Caco-2 (cell line): Measurements from ENCODE around the gene AP4S1. TPM values are rescaled to one million over a fixed set of nuclear protein-coding genes. Genes with fewer than 3 reads are reported as not detected.

Experiments used
- BruUV-seq: library from RNA; stranded (reverse); fragments of 400-500 nt; replicated peaks from 2 replicates; lab custom pipeline; 2021; lab: Mats Ljungman, UMichigan
- CTCF ChIA-PET: fragments of 300-600 bp; sonication (Branson Sonifier 250); formaldehyde crosslinking; loops from one replicate; lab custom pipeline; 2022; ENCODE audit warnings: antibody characterized with exemption; lab: Charles Lee
- POLR2A ChIA-PET: fragments of 300-600 bp; sonication (Branson Sonifier 250); formaldehyde crosslinking; loops from one replicate; lab custom pipeline; 2022; ENCODE audit warnings: antibody characterized with exemption; lab: Charles Lee
- DNase-seq, 2 experiments: peaks; one replicate each; pipeline versions ENCODE4 v3.0.0 to v3.0.0-alpha.2; 2020 to 2022
- H3K27me3 ChIP-seq: replicated peaks from 2 replicates; pipeline ENCODE4 v1.6.0; 2011; ENCODE audit warnings: low read length; ENCODE audit not compliant: control insufficient read depth, insufficient read depth
- H3K36me3 ChIP-seq: 2 replicates; pipeline ENCODE4 v1.5.1; 2011; ENCODE audit warnings: low read length; ENCODE audit not compliant: control insufficient read depth, insufficient read depth
- H3K4me1 ChIP-seq: fragments of 250-450 bp; sonication (Bioruptor Pico); 2 replicates; pipeline ENCODE4 v1.5.1; 2020; ENCODE audit warnings: mild to moderate bottlenecking
- H3K4me3 ChIP-seq: 2 replicates; pipeline ENCODE4 v1.5.1; 2011; ENCODE audit warnings: low read depth, mild to moderate bottlenecking, control low read depth, low read length
- H3K9me3 ChIP-seq: fragments of 250-450 bp; sonication (Bioruptor Pico); 2 replicates; pipeline ENCODE4 v1.5.1; 2020; ENCODE audit warnings: mild to moderate bottlenecking, moderate library complexity
- H3K27ac Mint-ChIP-seq: one replicate; pipeline ENCODE4 v1.8.0; 2022; ENCODE audit warnings: mixed read lengths; ENCODE audit not compliant: unreplicated experiment
- H3K27me3 Mint-ChIP-seq: one replicate; pipeline ENCODE4 v1.8.0; 2022; ENCODE audit warnings: mixed read lengths; ENCODE audit not compliant: insufficient read depth, unreplicated experiment
- H3K36me3 Mint-ChIP-seq: one replicate; pipeline ENCODE4 v1.8.0; 2022; ENCODE audit warnings: mild to moderate bottlenecking, mixed read lengths; ENCODE audit not compliant: insufficient read depth, unreplicated experiment
- H3K4me1 Mint-ChIP-seq: one replicate; pipeline ENCODE4 v1.8.0; 2022; ENCODE audit warnings: low read depth, mixed read lengths; ENCODE audit not compliant: unreplicated experiment
- H3K4me3 Mint-ChIP-seq: one replicate; pipeline ENCODE4 v1.8.0; 2022; ENCODE audit warnings: mild to moderate bottlenecking, moderate library complexity, mixed read lengths; ENCODE audit not compliant: unreplicated experiment
- H3K9me3 Mint-ChIP-seq: one replicate; pipeline ENCODE4 v1.8.0; 2022; ENCODE audit warnings: mixed read lengths; ENCODE audit not compliant: unreplicated experiment
- CTCF ChIP-seq, 2 experiments: fragments of 200-600 bp in 1 of 2; IDR thresholded peaks; 1 replicate in 1 of 2; 2 replicates in 1 of 2; pipeline versions ENCODE4 v1.5.1 to v1.8.0; 2011 to 2022; ENCODE audit warnings: antibody characterized with exemption in 1 of 2, control low read depth in 1 of 2, inconsistent platforms in 1 of 2, low read depth in 1 of 2, low read length in 1 of 2, mild to moderate bottlenecking in 1 of 2, moderate library complexity in 1 of 2; ENCODE audit not compliant: insufficient read depth in 1 of 2, severe bottlenecking in 1 of 2, unreplicated experiment in 1 of 2
- intact Hi-C: fragments of 100-400 bp; cut with micrococcal nuclease; formaldehyde crosslinking; loops from one replicate; pipeline ENCODE4 v1.10.0; 2022; ENCODE audit not compliant: unreplicated experiment
- total RNA-seq: library from RNA; stranded (reverse); gene quantifications from 2 replicates; pipeline ENCODE4 v1.2.3, GENCODE V29; 2022

AP4S1 gene
- total RNA-seq, 1 experiment from 2014 or later, result 13.2 TPM

- CTCF ChIA-PET, result no interaction called here
These were observed 111.9 kb downstream of the AP4S1 start for GRCh38 chr14:31137214-31137889.

GRCh38 chr14:31138301-31138700 lies 112.9 kb downstream of the AP4S1 start:
- no peak overlapping the region for H3K4me3 Mint-ChIP-seq
- H3K4me3 ChIP-seq, result no peak overlapping the region
- ChIA-PET POLR2A (no interaction called here), CTCF (no interaction called here)
- no peaks in the 10 kb centered on the region for H3K9me3 Mint-ChIP-seq
- BruUV-seq, result no TSS peak
- H3K36me3 Mint-ChIP-seq, result peaks cover 44% of the 10 kb centered on the region
- no peaks in the 10 kb centered on the region for H3K9me3 ChIP-seq
- H3K27ac Mint-ChIP-seq, result no peak overlapping the region
- no peak for DNase-seq
- H3K4me1 ChIP-seq, result no peaks in the 10 kb centered on the region
- intact Hi-C loops, result no loop called here
- H3K27me3 Mint-ChIP-seq, result no peaks in the 10 kb centered on the region
- no peaks in the 10 kb centered on the region for H3K27me3 ChIP-seq
- H3K36me3 ChIP-seq, result no peaks in the 10 kb centered on the region
- no peaks in the 10 kb centered on the region for H3K4me1 Mint-ChIP-seq
- no peak for TF ChIP-seq CTCF (IDR thresholded peaks at IDR 0.05; ENCODE audit: insufficient read depth in 1 of 2, low read depth in 1 of 2, low read length in 1 of 2, severe bottlenecking in 1 of 2, unreplicated experiment in 1 of 2)

More at GRCh38 chr14:31137214-31137889, 111.9 kb downstream of the AP4S1 start:
- no peak overlapping the region for H3K4me3 ChIP-seq
- peaks cover 44% of the 10 kb centered on the region for H3K36me3 Mint-ChIP-seq
- no peak for TF ChIP-seq CTCF (IDR thresholded peaks at IDR 0.05; ENCODE audit: insufficient read depth in 1 of 2, low read depth in 1 of 2, low read length in 1 of 2, severe bottlenecking in 1 of 2, unreplicated experiment in 1 of 2)
- H3K4me1 ChIP-seq, result no peaks in the 10 kb centered on the region
- H3K9me3 Mint-ChIP-seq, result no peaks in the 10 kb centered on the region
- POLR2A ChIA-PET, result no interaction called here
- intact Hi-C loops, result no loop called here
- H3K9me3 ChIP-seq, result no peaks in the 10 kb centered on the region
- no peaks in the 10 kb centered on the region for H3K27me3 ChIP-seq
- no peaks in the 10 kb centered on the region for H3K36me3 ChIP-seq
- H3K27ac Mint-ChIP-seq, result no peak overlapping the region
- BruUV-seq, result no TSS peak
- no peaks in the 10 kb centered on the region for H3K4me1 Mint-ChIP-seq
- DNase-seq, result no peak
- no peaks in the 10 kb centered on the region for H3K27me3 Mint-ChIP-seq
- H3K4me3 Mint-ChIP-seq, result no peak overlapping the region

- no peak for TF ChIP-seq CTCF (IDR thresholded peaks at IDR 0.05; ENCODE audit: insufficient read depth in 1 of 2, low read depth in 1 of 2, low read length in 1 of 2, severe bottlenecking in 1 of 2, unreplicated experiment in 1 of 2)
- Mint-ChIP-seq H3K4me1 (no peaks in the 10 kb centered on the region), H3K27ac (no peak overlapping the region), H3K9me3 (no peaks in the 10 kb centered on the region), H3K4me3 (no peak overlapping the region), H3K36me3 (peaks cover 41% of the 10 kb centered on the region), H3K27me3 (no peaks in the 10 kb centered on the region)
- BruUV-seq, result no TSS peak
- DNase-seq, result no peak
- POLR2A ChIA-PET, result no interaction called here
- Histone ChIP-seq H3K27me3 (no peaks in the 10 kb centered on the region), H3K4me1 (no peaks in the 10 kb centered on the region; the same call in 1 of the 2 replicates), H3K4me3 (no peak overlapping the region), H3K9me3 (no peaks in the 10 kb centered on the region), H3K36me3 (no peaks in the 10 kb centered on the region; the same call in 1 of the 2 replicates)
- CTCF ChIA-PET, result no interaction called here
- intact Hi-C loops, result no loop called here
These were observed 113.9 kb downstream of the AP4S1 start for GRCh38 chr14:31139301-31139847.
